DMS79 treated with DMSO at 0.1 percent for 48 hours (cell line): ENCODE results near the gene ANO5.

Experiments
- DNase-seq: peaks from one replicate; lab custom pipeline; 2025; lab: John Stamatoyannopoulos, UW

ANO5 gene

GRCh38 chr11:22192642-22193347, at the start of gene ANO5:
Gene ANO5, plus strand, starts transcription at chr11:22193085. Its CDS starts 408 bp downstream, at chr11:22193493.
- peak; percentile 76 for DNase-seq

- no peak for DNase-seq
These were observed 41.2 kb upstream of the ANO5 start for GRCh38 chr11:22151649-22152197.

- DNase-seq, result no peak
These were observed 35.4 kb upstream of the ANO5 start for GRCh38 chr11:22157531-22157930.

DNA sequence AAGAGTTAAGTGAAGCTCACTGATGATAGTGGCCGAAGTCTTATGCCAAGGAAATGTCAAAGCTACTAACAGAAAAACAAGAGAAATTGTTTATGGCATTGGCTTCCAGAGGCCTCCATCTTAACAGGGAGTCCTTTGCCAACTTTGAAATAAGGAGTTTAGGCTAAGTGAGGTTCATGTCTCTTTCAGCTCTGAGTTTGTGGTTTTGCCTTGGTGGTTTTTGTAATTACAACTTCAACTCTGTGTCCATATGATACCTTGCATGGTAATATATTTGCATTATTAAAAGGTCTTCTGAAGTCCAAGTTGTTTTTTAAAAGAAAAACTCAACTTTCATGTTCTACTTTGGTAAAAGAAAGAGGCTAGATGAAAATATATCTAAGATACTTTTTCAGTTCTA, 31.4 kb upstream of the ANO5 start:
- DNase-seq, result no peak

GRCh38 chr11:22162756-22163155, 30.1 kb upstream of the ANO5 start:
- no peak for DNase-seq

DNA sequence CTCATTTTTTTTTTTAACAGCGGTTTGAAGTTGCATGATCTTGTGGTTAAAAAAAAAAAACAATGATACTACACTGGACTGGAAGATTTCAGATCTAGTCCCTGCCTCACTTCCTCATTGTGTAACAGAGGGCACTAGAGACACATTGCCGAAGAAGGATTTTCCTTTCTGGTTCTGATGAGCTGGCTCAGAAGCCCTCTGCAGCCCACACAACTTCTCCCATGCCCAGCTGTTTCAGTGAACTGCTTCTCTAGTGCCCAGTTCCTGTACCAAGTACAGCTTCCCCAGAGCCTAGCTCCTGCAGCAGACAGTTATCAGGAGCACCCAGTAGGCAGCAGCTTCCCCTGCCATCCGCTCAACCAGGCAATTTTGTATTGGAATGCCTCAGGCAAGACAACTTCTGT, 29.5 kb upstream of the ANO5 start:
- DNase-seq, result no peak

DNA sequence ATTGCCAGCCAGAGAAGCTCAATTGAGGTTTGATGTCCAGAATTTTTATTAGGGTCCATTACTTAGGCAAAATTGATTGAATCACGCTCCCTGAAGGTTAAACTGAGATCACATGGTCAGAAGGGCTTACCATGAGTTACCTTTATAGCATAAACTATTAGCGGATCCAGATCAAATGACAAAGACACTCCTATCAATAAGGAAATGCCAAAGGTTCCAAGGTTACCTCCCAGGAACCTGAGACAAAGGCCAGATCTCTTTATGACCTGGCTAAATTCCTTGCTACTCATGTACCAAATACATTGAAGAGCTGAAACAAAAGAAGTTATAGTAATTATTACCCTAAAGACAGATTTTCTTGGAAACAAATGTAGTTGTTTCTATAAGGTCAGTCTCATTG, 27.8 kb upstream of the ANO5 start:
- DNase-seq, result no peak

DNA sequence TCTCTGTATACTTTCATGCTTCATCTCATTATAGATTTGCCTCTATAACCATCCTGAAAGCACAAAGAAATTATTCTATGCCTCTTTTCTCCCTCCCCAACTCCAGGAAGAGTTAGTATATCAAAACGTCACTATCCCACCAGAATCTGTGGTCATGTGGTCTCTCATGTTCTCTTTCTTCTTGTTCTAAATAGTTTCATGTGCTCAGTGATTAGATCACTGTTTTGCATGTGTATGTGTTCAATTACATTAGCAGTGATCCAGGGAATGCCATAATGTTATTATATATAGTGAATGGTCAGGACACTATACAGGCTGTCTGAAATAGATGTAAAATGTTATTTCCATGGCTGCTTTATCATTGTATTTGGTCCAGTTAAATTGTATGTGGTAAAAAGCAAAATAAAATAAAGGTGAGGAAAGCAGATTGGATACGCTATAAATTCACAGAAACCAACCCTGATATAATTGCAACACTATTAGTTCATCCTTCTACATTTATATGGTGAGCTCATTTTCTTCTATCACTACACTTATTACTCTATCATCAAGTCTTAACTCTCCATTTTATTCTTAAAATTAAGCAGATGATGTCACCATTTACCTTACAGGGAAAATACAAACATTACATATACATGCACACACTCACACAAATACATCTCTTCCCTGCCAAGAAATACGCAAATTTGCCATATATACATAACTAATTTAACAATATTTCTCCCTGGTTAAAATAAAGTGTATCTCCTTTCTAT, 26.9 kb upstream of the ANO5 start:
- no peak for DNase-seq

GRCh38 chr11:22169833-22170232, 23.1 kb upstream of the ANO5 start:
- peak; percentile 68 for DNase-seq

- no peak for DNase-seq
These were observed 19.4 kb upstream of the ANO5 start for GRCh38 chr11:22173532-22173931.

- no peak for DNase-seq
These were observed 15.7 kb upstream of the ANO5 start for GRCh38 chr11:22177186-22177585.

DNA sequence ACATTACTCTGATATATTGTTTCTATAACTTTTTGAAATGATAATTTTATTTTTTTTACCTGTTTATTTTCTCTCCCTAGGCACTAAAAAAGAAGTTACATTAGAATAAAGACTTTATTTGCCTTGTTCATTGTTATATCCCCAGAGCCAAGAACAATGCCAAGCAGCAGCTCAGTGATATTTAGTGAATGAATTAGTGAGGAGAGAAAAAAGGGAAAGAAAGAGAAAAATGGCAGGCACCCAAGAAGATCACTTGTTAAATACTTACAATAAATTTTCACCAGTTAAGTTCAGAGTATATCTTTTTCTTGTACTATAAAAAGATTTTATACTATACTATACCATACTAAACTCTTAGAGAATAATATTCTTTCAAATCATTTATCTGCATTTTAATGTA, 13.3 kb upstream of the ANO5 start:
- DNase-seq, result no peak

DNA sequence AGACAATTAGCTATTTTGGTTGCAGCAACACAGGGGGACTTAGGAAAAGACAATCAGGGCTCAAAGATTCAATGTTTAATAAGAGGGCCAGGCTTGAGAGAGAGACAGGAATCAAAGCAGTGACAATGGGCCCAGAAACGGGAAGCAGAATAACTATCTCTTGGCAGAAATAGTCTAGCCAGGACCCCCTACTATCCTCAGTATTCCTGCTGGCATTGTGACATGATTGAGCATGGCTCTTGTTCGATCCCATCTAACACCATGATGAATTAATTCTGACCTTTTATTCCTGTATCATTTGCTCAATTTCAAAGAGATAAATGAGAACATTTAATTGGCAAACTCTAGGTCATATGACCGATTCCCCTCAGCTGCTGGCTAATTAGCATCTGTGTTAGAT, 12.8 kb upstream of the ANO5 start:
- DNase-seq, result no peak

DNA sequence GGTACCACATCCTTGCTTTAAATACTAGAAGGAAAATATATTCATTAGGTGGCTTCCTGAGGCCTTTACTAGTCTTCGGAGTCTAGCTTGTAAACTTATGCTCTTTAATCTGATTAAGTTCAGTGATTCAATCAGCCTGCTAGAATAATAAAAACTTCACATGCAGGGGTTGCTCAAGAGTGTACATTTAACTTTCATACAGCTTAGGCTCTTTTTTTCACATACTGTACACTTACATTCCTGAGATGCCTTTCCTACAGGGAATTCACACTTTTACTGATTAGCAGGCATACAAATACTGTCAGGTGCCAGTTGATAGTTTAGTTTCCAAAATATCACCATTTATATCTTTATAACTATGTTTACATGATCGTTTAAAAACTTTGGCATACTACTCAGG, 3.2 kb upstream of the ANO5 start:
- DNase-seq, result no peak

- DNase-seq, result no peak
These were observed 1.9 kb upstream of the ANO5 start for GRCh38 chr11:22190827-22191463.

- no peak for DNase-seq
These were observed 620 bp upstream of the ANO5 start for GRCh38 chr11:22192289-22192641.

DNA sequence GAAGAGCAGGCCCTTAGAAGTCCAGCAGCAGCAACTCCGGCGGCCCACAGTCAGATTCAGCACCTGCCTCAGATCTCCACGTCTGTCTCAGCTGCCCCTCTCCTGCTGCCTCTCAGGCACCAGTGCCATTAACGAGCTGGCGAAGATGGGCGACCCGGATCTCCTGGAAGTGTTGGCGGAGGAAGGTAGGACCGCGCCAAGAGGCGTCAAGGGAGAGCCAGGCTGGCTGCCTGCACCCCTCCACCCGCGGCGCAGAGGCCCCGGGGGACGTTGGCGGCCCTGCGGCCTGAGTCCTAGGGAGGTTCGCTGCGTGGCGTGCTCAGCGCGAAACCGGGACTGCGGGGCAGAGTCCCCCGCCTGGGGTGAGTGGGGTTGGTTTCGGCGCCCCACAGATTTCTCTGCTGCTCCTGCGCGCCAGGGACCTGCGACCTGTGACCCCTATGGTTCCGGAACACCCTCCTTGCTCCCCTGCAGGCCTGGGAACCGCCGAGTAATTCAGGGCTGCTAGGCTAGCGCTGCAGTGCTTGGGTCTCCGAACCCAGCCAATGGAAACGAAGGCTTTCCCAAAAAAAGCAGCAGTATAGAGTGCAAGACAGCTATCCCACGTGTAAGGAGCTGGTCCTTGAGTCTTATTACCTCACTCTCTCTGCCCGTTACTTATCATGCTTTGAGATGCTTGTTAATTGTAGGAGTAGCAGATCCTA, 615 bp downstream of the ANO5 start:
- DNase-seq, result peak; percentile 76

DNA sequence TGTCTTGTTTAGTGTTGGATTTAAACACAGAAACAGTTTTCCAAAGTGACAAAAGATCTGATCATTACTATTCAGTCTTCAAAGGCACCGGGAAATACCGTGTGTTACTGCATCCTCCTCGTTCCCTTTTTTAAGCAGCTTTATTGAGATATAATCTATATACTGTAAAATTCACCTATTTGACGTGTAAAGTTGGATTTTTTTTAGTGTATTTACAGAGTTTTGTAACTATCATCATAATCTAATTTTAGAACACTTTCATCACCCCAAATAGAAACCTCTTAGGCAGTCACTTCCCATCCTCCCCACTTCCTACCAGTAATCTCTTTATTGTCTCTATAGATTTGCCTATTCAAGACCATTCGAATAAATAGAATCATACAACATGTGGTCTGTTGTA, 1.4 kb downstream of the ANO5 start:
- peak; percentile 30 for DNase-seq

DNA sequence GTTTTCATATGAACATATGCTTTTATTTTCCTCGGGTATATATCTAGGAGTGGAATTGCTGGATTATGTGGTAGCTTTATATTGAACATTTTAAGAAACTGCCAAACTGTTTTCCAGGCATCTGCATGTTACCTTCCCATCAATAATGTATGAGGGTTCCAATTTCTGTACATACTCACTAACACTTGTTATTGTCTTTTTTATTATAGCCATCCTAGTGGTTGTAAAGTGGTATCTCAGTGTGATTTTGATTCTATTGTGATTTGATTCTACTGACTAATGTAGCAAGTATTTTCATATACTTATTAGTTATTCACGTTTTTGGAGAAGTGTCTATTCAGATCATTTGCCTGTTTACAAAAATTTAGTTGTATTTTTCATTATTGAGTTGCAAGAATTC, 2.0 kb downstream of the ANO5 start:
- DNase-seq, result no peak

DNA sequence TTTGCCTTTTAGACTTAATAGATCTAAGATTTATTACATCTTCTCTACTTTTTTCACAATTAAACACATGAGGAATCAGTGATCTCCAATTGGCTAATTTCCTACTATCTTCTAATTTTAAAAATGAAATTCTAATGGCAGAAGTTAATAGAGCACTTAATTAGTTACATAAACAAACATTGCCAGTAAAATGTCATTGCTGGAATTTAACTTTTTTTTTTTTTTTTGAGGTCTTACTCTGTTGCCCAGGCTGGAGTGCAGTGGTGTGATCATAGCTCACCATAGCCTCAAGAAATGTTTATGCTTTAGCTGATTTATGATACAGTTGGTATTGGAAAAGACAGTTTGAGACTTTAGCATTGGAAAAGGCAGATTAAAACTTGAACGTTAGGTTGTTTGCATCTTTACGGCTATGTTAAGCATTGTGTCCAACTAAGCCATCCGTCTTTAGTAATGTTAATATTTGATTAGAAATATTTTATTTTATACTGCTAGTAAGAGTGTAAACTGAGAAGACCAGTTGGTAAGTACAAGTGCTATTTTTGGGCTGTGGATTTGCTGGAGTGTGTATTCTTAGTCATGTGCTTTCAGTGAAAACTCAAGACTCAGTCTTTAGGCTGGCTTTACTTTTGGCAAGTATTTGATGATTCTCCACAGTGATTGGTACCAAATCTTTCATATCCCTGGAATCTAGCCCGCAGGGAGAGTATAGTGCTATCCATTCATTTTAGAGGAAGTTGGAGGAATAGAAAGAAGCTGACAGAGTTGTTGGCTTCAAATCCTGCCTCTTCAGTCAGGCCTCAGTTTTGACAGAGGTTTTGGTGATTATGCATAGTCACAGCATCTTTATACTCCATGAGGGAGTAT, 4.5 kb downstream of the ANO5 start:
- DNase-seq, result no peak

GRCh38 chr11:22199243-22199642, 6.4 kb downstream of the ANO5 start:
- no peak for DNase-seq
